RWPE1 (cell line): ENCODE data around the gene FKBP10.

ENCODE experiments used
- CTCF ChIA-PET: fragments of 350-600 bp; sonication (Branson Sonifier 250); formaldehyde crosslinking; extraction: SDS; loops from one replicate; lab custom pipeline; 2021; lab: Yijun Ruan, JAX
- POLR2A ChIA-PET: fragments of 400-600 bp; formaldehyde crosslinking; extraction: SDS; loops from one replicate; lab custom pipeline; 2020; ENCODE audit warnings: antibody characterized with exemption; ENCODE audit not compliant: low non-redundant PET; lab: Yijun Ruan, JAX
- DNase-seq: peaks from one replicate; pipeline ENCODE4 v3.0.0; 2012; ENCODE audit warnings: low spot score
- H3K27ac ChIP-seq: fragments of 450-650 bp; 2 replicates; pipeline ENCODE4 v1.5.1; 2017
- CTCF ChIP-seq: fragments of 450-650 bp; conservative IDR thresholded peaks from 2 replicates; pipeline ENCODE4 v1.5.1; 2017; ENCODE audit warnings: low read depth, mild to moderate bottlenecking

FKBP10 gene

DNA sequence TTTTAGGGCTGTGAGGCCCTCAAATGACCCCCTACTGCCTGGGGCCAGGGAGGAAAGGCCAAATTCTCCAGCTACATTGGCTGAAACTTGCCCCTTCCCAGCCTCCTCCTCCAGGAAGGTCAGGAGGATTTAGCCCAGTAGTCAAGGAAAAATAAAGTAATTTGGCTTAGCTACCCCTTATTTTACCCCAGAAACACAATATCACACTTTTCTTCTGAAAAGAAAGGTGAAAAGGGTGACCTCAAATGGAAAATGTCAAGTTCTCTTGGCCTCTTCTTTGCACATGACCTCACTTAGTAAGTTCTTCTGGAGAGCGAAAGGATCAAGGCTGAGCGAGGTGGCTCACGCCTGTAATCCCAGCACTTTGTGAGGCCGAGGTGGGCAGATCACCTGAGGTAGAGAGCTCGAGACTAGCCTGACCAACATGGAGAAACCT, 18.2 kb upstream of the FKBP10 start:
- CTCF ChIA-PET = interaction anchor here (0.6 kb wide), 1 partner anchor 17 kb away, joined by 3 read pairs; no protein-coding TSS in a partner anchor
- no peak for DNase-seq
- H3K27ac ChIP-seq = peak overlapping the region; percentile 100
- no peak for TF ChIP-seq CTCF
- POLR2A ChIA-PET = interaction anchor here (0.6 to 0.7 kb wide), 3 partner anchors 71 to 174 kb away, joined by 3 to 4 read pairs (median 4); no protein-coding TSS in a partner anchor

DNA sequence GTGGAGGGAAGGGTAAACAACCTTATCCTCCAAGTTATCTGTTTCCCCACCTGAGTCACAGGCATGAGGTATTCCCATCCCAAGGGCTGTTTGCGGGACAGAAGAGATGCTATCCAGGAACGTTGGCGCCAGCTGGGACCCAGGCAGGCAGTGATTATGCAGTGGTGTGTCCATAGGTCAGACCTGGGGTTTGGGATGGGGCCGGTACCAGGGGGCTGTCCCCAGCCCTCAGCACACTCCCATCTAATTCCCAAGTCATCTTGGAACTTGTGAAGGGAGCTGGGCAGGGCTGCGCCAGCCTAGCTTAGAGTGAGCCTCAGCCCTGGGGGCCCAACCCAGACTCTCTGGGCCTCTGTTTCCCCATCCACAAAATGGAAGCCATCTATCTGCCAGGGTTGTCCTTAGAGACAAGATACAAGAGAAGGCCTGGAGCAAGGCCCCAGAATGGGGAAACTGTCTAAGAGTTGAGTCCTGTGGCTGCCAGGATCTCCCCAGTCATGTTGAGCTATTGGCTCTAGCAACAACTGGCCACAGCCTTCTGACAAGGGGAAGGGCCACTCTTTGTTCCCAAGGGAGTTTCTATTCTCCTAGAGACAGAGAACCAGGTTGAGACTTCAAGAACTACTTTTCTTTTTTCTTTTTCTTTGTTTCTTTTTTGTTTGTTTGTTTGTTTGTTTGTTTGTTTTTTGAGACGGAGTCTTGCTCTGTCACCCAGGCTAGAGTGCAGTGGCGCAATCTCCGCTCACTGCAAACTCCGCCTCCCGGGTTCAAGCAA, 16.5 kb upstream of the FKBP10 start:
- ChIA-PET POLR2A (interaction anchor here (1.0 kb wide), 1 partner anchor 10 kb away, joined by 5 read pairs; the partner anchor contains the start of gene JUP), CTCF (interaction anchor here (0.7 kb wide), 1 partner anchor 106 kb away, joined by 4 read pairs; no protein-coding TSS in a partner anchor)
- DNase-seq = no peak
- H3K27ac ChIP-seq = peak overlapping the region; percentile 100
- no peak for TF ChIP-seq CTCF

GRCh38 chr17:41797377-41797776, 15.4 kb upstream of the FKBP10 start:
- TF ChIP-seq CTCF = no peak
- peak overlapping the region; percentile 100 for H3K27ac ChIP-seq
- DNase-seq = no peak
- CTCF ChIA-PET = interaction anchor here (0.6 kb wide), 2 partner anchors 32 to 60 kb away, joined by 3 read pairs; no protein-coding TSS in a partner anchor
- POLR2A ChIA-PET = interaction anchor here (5.8 kb wide), 1 partner anchor 12 kb away, joined by 90 read pairs; the partner anchor contains the start of gene JUP

GRCh38 chr17:41799366-41799765, 13.4 kb upstream of the FKBP10 start:
- DNase-seq = peak; percentile 52
- H3K27ac ChIP-seq = peak overlapping the region; percentile 100
- ChIA-PET CTCF (interaction anchor here (3.9 kb wide), 1 partner anchor 13 kb away, joined by 51 read pairs; the partner anchor contains the start of gene JUP), POLR2A (interaction anchor here (0.5 to 5.8 kb wide), 3 partner anchors 13 to 18 kb away, joined by 3 to 90 read pairs (median 4); partner anchors contain the start of genes FKBP10 and JUP)
- no peak for TF ChIP-seq CTCF

DNA sequence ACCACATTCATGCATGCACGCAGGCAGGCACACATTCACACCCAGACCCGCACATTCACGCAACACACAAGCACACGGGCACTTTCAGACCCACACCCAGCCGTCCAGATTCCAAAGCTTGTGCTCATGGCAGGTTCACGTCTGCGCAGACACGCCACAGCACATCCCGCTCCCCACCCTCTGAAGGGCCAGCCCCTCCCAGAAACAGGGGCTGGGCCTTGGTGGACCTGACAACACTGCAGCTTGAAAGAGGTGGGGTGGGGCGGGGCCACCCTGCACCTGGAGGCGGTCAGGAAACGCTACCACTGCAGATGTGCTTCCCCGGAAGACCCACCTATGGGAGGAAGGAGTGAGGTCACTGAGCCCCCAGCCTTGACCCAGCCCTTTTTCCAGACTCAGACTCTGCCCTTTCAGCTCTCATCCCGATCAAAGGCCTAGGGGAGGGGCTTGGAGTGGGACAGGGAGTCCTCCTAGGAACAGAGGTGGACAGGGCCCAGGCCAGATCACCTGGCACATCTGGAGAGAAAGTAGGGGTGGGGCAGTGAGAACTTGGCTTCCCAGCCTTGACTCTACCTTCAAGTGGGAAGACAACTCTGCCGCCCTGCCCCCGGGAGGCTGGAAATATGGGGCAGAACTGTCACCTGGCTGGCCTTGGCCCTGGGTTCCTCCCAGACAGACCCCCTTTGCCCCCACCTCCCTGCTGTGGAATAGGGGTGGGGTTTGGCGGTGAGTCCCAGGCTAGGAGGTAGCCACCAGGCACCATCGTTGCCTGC, 12.0 kb upstream of the FKBP10 start:
- DNase-seq = peak; percentile 94

More for the DNA sequence above, 12.0 kb upstream of the FKBP10 start:
- CTCF ChIA-PET = interaction anchor here (0.7 to 3.9 kb wide), 20 partner anchors 8 to 105 kb away, joined by 3 to 51 read pairs (median 4); partner anchors contain the start of genes JUP and P3H4
- no peak for TF ChIP-seq CTCF
- POLR2A ChIA-PET = interaction anchor here (0.6 to 5.8 kb wide), 7 partner anchors 8 to 216 kb away, joined by 3 to 90 read pairs (median 5); partner anchors contain the start of genes DNAJC7 and JUP
- peak overlapping the region; percentile 100 for H3K27ac ChIP-seq
